ELR (cell line): ENCODE measurements around the gene SLITRK4.

Experiments used
- DNase-seq: peaks from one replicate; pipeline ENCODE4 v3.0.0-alpha.2; 2015; ENCODE audit warnings: low read depth

The SLITRK4 gene, protein sequence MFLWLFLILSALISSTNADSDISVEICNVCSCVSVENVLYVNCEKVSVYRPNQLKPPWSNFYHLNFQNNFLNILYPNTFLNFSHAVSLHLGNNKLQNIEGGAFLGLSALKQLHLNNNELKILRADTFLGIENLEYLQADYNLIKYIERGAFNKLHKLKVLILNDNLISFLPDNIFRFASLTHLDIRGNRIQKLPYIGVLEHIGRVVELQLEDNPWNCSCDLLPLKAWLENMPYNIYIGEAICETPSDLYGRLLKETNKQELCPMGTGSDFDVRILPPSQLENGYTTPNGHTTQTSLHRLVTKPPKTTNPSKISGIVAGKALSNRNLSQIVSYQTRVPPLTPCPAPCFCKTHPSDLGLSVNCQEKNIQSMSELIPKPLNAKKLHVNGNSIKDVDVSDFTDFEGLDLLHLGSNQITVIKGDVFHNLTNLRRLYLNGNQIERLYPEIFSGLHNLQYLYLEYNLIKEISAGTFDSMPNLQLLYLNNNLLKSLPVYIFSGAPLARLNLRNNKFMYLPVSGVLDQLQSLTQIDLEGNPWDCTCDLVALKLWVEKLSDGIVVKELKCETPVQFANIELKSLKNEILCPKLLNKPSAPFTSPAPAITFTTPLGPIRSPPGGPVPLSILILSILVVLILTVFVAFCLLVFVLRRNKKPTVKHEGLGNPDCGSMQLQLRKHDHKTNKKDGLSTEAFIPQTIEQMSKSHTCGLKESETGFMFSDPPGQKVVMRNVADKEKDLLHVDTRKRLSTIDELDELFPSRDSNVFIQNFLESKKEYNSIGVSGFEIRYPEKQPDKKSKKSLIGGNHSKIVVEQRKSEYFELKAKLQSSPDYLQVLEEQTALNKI

GRCh38 chrX:143635915-143636314, at the start of gene SLITRK4:
TSS of gene SLITRK4 (minus strand) at chrX:143636101. CDS start at chrX:143631108, 4,993 bp downstream.
- DNase-seq: no peak

DNA sequence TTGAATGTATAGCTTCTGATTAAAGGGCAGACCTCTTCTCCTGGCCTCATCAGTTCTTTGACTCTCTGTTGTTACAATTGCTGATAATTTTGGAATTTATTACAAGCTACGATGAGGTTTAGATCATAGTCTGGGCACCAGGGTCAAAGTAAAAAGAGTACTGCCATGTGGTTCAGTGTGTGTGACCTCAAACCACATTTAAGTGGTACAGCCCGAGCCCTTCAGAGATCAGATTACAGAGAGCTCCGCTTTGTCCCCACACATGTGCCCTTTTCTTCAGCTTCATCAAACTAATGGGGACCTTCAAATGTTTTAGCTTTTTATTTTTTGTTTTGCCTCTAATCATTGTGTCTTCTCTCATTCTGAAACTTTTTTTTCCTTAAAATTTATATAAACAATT, 47.6 kb upstream of the SLITRK4 start:
- no peak for DNase-seq

DNA sequence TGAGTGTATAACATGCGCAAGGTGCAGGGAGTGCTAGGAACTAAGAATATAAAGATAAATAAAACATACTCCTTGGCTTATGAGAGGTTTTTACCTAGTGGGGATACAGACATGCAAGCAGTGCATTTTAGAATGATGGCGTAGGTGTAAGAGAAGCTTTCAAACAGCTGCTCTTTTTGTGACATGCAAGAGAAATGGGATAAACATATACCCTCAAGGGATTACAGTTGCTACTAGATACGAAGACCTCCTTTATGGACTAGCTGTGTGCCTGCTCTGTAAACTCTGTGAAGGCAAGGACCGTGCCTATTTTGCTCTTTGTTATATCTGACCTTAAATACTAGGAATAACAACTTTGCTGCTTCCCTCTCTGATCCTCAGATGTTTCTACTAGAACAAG, 39.0 kb upstream of the SLITRK4 start:
- no peak for DNase-seq

GRCh38 chrX:143669395-143669794, 33.5 kb upstream of the SLITRK4 start:
- DNase-seq: peak; percentile 45

- DNase-seq: peak; percentile 30
These were observed 28.4 kb upstream of the SLITRK4 start for GRCh38 chrX:143664302-143664701.

- DNase-seq: no peak
These were observed 27.9 kb upstream of the SLITRK4 start for GRCh38 chrX:143663755-143664154.

DNA sequence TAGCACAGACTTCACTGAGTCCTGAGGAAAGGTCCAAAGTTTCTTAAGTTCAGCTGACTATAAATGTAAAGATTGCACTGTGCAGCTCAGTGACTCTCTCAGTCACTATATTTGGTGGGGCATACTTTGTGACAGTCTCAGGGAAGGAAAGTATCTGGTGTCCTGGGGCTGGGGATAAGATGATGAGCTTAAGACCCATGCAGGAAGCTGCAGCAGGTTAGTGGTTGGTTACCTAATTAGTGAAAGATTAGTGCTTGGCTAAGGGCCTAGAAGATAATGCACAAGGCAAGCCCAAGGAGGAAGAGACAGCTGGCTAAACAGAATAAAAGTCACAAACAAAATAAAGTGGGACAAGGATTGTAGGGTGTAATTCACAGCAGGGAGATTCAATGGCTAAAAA, 25.4 kb upstream of the SLITRK4 start:
- no peak for DNase-seq

GRCh38 chrX:143648705-143649104, 12.8 kb upstream of the SLITRK4 start:
- peak; percentile 22 for DNase-seq

- peak; percentile 19 for DNase-seq
These were observed 6.5 kb upstream of the SLITRK4 start for GRCh38 chrX:143642426-143642825.

GRCh38 chrX:143636831-143637230, 930 bp upstream of the SLITRK4 start:
- DNase-seq: no peak

GRCh38 chrX:143634663-143635455, 1.0 kb downstream of the SLITRK4 start:
- no peak for DNase-seq

DNA sequence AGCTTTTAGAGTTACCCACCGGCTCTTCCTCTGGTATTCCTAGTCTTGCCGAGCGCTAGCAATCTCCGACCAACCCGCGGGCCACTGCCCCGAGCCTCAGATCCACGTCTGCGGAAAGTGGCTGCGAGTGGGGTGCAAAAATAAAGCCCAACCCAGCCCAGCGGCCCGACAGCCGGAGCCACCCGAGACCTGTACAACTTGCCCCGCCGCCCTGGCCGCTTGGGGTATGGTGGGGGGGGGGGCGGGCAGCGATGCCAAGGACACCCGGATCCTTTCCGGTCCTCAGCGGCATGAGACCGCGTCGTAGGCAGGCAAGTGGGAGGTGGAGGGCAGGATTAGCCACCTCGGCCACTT, 1.6 kb downstream of the SLITRK4 start:
- no peak for DNase-seq

DNA sequence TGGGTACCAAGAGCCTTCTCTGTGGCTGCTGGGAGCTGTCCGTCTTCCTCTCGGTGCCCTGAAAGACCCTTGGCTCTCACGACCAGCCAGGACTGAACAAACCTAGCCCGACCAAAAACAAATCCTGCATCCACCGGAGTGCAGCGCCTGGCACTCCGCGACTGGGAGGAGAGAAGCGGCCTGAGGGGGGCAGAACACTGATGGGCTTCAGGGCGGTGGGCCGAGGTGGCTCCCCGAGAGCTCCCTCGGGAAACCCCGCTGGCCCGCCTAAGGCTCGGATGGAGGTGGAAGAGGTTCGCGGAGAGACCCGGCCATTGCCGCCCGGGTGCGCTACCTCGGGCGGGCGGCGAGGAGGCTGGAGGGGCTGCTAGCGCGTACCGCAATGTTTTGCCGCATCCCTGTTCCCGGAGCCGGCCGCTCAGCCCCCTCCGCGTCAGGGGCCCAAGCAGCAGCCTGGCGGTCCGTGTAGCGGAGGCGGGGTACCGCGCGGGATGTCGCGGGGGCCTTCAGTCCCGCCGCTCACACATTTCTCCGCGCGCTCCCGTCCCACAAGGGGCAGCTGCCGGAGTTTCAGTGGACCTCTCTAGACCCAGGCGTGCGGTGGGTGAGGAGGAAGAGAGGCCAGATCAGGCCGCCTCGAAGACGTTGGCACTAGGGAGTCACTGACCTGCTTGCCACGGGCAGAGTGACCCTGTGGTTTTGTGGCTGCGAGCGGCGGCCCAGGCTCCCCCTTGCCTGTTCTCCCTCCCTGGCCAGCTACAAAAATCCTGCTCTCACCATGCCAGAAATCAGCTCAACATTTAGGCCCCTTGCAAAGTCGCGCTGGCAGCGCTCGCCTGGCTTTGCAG, 2.2 kb downstream of the SLITRK4 start:
- no peak for DNase-seq

DNA sequence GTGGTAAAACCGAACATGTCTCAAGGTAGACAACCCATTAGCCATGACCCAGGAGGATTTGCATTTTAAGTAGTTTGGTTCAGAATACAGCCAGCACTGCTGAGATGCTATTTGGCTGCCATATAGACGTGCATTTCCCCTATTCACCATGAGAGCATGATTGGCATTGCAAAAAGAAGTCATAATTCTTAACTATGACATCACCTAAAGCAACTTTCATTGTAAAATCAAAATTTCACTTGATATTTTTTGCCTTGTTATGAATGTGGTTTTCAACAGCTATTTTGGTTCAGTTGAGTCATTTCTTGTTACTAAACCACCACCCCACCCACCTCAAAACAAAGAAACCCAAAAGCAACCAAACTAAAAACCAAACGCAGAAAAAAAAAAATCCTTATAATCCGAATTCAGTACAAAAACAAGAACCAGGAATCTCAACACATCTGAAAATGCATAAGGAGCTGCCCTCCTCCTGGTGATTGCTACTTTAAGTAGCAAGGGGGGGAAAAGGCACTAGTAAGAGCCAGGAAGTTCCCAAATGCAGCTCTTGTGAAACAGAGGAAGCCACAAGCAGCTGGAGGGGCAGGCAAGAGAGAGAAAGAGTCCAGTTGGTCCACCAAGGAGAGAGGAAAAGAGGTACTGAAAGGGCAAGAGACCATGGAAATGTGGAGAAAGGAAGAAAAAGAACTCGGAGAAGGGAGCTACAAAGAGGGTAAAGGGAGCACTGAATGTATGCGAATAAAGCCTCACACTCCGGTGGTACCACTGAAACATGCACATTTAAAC, 3.1 kb downstream of the SLITRK4 start:
- DNase-seq: no peak

DNA sequence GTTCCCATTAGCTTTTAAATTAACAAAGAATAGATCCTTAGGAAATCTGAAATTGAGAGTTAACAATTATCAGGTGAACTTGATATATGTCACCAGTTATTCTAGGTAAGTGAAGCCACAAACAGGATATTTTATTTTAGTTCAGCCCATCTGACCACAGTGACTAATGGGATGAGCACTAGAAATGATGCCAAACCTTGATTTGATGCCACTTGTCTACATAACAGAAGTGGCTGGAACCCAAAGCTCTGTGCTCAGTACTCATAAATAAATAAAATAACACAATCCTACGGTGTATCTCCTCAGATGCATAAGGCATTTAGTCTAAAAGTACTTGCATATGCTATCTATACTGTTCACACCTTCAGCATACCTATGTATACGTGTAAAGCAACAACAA, 12.2 kb downstream of the SLITRK4 start:
- no peak for DNase-seq

- DNase-seq: no peak
These were observed 14.6 kb downstream of the SLITRK4 start for GRCh38 chrX:143621276-143621675.

DNA sequence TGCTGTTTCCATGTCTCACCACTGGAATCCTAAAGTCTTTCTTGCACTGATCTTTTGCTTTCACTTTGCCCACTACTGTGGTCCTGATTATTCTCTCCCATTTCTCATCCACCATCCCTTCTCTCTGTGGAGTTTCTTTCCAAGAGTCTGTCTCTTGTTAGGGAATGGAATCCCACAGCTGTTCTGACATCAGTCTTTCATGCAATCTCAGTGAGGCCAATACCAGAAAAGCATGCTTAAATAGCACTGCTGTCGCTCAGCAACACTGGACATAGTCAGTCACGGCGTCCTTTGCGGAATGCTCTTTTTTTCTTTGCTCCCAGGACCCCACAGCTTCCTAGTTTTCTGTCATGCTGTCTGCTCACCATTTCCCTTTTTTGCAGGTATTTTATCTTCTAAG, 20.1 kb downstream of the SLITRK4 start:
- DNase-seq: no peak

GRCh38 chrX:143601809-143602208, 34.1 kb downstream of the SLITRK4 start:
- DNase-seq: no peak

- no peak for DNase-seq
These were observed 54.7 kb downstream of the SLITRK4 start for GRCh38 chrX:143581240-143581639.

DNA sequence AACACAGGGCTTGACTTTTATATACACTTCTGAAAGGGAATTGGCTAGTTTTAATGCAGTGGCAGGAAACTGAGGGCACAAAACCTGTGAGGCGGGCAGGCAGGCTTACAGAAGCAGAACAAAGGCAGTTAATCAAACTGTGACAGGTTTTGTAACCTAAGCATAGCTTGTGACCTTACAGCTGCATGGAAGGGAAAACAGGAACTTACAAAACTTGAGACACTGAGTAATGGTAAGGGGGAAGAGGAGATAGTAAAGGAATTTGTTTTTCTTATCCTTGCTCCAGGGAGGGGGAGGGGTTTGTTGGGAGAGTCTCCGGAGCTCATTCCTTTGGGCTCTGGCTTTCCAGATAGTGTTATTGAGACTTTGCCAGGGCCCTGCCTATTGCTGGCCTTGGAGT, 55.6 kb downstream of the SLITRK4 start:
- DNase-seq: no peak
